Activated CD4-positive, CD25-positive, alpha-beta regulatory T cell treated with anti-CD3 and anti-CD28 coated beads, Interleukin-2, amount 50 U/mL, for 24 hours (primary cell): ENCODE data around the gene ABCB8.
A peak's percentile ranks its signal among the peaks of the same experiment; 100 is the strongest.
"Not testable (repeated sequence)": the region's sequence is repeated elsewhere in the genome, so short reads cannot be mapped to it uniquely, and the experiment has no call there.

Source experiments
- ATAC-seq, 2 donors: fragments of 150-1000 bp; cut with Tn5 transposase; one replicate each; pipeline ENCODE4 v1.10.0; 2021; ENCODE audit warnings: mild to moderate bottlenecking in 1 of 2, moderate library complexity in 1 of 2

Gene ABCB8

DNA sequence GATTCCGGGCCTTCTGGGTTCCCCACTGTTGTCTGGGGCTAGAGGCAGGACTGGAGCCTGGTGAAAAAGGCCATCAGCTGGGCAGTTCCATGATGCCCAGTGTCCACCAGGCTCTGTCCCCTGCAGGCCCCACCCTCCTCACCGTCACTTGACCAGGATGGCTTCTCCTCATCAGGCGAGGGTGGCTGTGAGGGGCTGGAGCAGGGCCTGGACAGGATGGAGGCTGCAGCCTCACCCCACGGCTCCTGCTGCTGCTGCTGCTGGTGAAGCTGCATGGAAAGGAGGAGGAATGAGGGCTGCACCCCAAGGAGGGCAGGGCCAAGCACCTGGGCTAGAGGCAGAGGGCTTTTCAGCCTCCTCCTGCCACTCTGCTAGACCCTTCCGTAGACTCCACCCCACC is 12.3 kb upstream of the ABCB8 start:
- ATAC-seq = no peak

DNA sequence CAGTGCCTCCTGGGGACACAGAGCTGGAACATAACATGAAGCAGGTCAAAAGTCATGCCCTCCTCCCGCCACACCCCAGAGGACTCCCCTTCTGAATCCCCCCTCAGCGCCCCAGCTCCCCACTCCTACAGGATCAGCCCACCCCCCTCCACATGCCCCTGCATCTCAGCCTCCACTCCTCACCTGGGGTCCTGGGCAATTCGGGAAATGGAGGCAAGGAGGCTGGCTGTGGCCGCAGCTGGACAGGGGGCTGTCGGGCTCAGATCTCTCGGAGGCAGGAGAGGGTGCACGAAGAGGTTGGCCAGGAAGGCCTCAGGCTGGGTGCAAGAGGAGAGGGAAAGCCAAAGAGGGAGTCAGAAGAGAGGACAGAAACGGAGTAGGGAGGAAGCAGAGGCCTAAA is 11.7 kb upstream of the ABCB8 start:
- no peak for ATAC-seq

DNA sequence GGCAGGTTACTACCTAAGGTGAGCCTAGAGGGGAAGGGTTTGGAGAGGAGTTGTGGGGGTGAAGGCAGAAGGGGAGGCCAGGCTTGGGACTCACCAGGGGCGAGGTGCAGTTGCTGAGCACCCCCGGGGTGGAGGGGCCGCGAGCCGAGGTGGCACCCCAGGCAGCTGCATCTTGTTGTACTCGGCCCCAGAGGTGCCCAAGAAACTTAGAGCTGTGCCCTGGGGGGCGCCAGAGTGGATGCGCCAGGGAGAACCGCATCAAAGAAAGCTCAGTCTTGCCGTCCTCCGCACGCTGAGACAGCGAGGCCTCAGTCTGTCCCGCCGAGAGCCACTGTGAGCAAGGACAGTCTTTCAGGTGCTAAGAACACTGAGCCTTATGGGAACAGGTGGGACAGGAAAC is 11.3 kb upstream of the ABCB8 start:
- no peak for ATAC-seq

DNA sequence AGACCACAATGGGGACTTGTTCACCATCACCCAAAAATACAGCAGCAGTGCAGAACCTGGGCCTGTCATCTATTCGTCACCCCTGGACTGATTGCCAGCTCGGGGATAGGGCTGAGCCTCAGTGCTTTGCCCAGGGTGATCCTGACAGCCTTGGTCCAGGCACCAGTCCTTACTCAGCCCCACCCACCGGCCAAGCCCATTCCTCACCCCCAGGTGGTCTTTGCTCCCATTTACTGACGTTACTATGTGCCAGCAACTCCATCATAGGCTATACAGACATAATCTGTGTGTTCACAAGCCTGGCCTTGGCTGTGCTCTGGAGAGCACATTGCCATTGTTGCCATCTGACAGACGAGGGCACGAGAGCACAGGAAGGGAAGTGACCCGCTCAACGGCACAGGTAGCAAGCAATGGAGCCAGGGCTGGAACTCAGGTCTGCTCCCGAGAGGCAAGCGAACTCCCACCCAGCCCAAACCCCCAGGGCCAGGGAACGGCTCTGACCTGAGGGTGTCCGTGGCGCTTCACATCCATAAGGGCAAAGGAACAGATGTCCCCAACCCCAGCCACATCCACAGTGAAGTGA is 10.8 kb upstream of the ABCB8 start:
- ATAC-seq = no peak

DNA sequence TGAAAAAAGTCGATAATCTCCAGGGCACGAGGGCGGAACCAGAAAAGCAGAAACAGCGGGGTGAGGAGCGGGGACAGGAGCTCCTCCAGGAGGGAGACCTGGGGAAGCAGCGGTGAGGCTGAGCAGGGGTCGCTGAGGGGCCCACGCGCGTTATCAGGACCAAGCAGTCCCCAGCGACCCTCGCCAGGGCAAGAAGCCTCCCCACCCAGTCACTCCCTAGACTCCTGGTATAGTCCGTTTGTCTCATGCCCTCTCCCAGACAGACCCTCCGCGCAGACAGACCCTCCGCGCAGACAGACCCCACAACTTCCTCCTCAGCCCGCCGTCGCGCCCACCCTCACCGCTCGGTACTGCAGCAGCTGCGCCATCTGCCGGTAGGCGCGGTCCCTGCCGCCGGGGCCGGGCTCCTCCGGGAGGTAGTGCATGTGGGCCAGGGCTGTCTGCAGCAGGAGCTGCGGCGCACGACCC is 10.3 kb upstream of the ABCB8 start:
- peak; percentile 71 to 72 for ATAC-seq

DNA sequence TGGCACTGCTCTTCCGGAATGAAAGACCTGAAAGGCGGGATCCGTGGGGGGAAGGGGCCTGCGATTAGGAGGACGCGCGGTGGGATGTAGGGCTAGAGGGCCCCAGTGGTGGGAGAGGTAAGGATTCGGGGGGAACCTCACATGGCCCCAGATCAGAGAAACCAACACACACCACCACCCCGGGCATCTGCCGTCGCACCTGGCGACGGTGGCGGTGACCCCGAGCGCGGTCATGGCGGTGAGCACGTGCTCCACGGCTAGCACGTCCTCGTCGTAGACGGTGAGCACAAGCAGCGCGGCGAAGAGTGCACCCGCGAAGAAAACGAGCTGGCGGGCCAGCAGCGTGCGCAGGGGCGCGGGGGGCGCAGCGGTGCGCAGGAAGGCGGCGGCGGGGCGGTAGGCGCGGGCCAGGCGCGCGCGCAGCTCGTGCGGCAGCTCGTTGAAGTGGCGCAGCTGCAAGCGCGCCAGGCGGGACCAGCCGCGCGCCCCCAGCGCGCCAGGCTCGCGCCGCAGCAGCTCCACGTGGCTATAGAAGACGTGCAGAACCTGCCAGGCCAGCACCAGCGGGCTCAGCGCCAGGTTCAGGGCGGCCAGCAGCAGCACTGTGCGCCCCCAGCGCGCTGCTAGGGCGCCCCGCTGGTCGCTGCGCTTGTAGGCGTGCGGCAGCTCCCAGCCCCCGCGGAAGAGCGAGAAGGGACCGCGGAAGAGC is 9.7 kb upstream of the ABCB8 start:
- peak; percentile 43 to 49 for ATAC-seq

DNA sequence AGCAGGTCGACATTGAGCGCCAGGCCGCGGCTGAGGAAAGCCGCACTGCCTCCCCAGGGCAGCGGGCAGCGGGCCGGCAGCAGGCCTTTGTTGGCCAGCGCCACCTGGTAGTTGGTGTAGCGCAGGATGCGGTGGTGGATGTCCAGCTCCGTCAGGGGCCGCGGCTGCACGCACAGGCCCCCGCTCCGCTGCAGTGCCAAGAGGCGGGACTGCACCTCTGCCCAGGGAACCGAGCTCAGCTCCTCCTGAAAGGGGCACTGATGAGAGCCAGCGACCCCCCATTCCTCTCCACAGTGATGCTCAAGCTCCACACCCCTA is 9.2 kb upstream of the ABCB8 start:
- no peak for ATAC-seq

DNA sequence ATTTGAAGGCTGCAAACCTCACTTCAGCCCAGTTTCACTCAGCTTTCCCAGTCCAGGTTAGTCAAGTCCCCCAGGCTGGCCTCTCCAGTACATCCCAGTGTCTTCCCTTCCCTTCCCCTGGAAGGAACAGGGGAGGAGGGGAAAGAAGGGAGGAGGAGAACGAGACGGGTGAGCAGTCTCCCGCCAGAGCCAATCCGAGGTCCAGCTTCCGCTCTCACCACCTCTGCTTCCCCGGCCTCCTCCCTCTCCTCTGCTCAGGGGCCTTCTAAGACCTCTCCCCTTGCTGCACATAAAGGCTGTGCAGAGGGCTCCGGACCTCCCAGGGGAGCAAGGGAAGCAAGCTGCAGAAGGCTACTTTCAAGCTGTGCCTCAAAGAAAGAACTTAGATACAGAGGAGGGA is 8.0 kb upstream of the ABCB8 start:
- ATAC-seq = no peak

DNA sequence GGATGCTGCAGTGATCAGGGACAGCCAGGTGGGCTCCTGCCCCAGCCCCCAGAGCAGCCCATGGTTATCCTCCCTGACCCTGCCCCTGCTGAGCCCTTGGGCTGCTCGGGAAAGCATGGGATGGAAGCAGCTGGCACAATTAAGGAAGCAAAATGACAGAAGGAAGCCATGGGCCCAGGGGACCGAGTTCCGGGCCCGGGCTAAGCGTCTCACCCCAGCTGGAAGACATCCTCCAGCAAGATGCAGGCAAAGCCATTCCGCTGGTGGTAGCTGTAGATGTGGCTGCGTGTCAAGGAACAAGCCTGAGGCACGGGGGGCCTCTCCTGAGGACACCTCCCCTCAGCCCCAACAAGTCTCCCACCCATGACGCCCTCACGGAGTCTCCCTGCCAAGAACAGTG is 5.0 kb upstream of the ABCB8 start:
- no peak for ATAC-seq

DNA sequence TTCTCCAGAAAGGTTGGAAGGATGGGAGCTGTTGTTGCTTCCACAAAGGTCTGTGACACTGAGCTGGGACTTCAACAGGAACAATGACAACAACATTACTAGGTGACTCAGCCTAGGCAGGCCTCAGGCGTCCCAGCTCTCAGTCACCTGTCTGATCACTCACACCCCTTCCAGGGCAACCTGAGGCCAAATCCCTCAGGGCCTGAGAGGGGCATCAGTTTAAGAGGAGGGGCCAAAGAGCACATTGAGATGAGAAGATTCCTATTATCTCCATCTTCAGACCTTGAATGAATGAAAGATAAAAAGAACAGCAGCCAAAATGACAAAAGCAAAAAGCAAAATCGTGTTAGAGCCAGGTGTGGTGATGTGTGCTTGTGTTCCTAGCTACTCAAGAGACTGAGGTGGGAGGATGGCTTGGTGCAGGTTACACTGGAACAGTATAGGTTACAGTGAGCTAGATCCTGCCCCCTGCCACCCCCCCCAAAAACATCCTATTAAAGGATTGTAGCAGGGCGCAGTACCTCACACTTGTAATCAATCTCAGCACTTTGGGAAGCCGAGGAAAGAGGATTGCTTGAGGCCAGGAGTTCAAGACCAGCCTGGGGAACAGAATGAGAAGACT is 3.7 kb upstream of the ABCB8 start, which contains the start of gene ATG9B:
Gene ATG9B, minus strand, starts transcription at position 60 of the 622 bp plus-strand sequence. CDS start 71 bp downstream, outside the sequence.
- ATAC-seq = no peak

DNA sequence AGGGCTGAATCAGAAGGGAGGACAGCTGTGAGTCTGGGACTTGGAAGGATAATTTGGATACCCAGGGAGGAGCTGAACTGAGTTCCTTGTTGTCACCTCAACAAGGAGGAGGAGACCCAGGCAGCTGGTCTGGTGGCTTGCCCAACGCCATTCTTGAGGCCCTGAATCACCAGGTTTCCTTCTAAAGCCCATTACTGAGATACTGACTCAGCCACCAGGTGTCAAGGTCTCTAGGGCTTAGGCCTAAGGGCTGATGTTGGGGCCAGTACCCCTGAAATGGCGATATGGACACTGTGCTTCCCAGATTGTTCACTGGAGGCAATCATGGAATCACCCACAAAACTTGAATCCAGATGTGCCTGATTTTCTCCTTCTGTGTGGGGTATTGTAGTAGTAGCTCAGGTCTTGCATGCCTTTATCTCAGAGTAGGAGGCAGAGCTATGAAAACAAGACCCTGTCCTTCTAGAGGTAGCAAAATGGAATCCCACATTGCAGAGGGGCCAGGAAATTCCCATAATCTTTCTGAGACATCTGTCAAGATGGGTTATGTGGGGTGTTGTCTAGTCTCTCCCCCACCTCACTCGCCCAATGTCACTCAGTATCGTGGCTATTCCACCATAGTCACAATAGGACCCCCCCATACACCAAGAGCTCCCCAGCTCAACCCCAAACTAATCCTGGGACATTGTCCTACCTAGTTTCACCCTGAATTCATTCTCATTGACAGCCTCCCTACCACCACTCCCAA is 2.2 kb upstream of the ABCB8 start:
- no peak for ATAC-seq

DNA sequence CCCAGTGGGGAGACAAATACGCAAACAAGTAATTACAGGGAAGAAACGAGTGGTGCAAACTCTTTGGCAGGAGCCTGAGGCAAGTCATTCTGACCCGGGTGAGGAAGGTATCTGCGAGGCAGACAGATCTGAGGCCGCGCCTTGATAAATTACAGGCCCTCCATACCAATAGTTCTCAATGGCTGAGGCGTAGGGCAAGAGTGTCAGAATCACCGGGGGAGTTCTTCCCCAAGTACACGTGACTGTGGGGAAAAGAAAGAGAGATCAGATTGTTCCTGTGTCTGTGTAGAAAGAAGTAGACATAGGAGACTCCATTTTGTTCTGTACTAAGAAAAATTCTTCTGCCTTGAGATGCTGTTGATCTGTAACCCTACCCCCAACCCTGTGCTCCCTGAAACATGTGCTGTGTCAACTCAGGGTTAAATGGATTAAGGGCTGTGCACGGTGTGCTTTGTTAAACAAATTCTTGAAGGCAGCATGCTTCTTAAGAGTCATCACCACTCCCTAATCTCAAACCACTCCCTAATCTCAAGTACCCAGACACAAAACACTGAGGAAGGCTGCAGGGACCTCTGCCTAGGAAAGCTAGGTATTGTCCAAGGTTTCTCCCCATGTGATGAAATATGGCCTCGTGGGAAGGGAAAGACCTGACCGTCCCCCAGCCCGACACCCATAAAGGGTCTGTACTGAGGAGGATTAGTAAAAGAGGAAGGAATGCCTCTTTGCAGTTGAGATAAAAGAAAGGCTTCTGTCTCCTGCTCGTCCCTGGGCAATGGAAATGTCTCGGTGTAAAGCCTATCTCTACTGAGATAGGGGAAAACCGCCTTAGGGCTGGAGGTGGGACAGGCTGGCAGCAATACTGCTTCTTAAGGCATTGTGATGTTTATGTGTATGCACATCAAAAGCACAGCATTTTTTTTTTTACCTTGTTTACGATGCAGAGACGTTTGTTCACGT is 1.2 kb upstream of the ABCB8 start:
- not testable (repeated sequence) for ATAC-seq

DNA sequence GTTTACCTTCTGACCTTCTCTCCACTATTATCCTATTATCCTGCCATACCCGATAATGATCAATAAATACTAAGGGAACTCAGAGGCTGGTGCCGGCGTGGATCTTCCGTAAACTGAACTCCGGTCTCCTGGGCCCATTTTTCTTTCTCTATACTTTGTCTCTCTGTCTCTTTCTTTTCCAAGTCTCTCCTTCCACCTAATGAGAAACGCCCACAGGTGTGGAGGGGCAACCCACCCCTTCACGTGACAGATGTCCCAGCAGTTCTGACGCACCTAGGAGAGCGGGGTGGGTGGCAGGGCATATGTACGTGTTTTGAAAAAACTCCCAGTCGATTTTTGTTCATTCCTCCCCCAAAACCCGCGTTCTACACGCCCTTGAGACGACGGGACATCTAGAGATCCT is 521 bp upstream of the ABCB8 start:
- peak in 1 of 2 donors; percentile 2 for ATAC-seq

DNA sequence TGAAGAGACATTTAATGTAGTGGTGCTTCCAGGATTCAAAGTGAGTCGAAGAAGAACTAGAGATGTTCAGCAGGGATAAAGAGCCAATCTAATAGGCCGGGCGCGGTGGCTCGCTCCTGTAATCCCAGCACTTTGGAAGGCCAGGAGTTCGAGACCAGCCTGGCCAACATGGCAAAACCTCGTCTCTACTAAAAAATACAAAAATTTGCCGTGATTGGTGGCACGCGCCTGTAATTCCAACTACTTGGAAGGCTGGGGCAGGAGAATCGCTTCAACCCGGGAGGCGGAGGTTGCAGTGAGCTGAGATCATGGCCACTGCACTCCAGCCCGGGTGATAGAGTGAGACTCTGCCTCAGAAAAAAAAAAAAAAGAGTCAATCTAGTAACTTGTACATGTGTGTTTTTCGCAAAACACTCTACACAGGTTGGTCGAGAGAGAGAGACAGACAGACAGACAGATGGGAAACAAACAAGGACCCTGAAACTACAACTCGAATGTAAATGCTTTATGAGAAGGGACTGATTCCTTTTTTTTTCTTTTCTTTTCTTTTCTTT is 775 bp downstream of the ABCB8 start:
- ATAC-seq = no peak

DNA sequence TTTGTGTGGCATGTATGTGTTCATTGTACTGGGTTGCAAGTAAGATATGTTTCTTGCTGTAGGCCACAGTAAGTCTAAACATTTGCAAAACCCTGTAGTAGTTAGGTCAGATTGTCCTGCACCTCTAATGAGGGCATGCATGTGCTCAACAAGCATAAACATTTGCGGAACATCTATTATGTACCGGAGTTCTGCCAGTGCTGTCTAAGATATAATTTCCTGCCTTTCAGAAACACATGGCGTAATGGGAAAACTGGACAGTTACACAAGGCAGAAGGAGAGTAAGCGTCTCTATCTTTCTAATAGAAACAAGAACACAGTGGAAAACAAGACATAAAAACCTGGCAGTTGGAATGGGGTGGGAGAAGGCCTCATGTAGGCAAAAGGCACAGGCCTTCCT is 2.8 kb downstream of the ABCB8 start:
- ATAC-seq = no peak

DNA sequence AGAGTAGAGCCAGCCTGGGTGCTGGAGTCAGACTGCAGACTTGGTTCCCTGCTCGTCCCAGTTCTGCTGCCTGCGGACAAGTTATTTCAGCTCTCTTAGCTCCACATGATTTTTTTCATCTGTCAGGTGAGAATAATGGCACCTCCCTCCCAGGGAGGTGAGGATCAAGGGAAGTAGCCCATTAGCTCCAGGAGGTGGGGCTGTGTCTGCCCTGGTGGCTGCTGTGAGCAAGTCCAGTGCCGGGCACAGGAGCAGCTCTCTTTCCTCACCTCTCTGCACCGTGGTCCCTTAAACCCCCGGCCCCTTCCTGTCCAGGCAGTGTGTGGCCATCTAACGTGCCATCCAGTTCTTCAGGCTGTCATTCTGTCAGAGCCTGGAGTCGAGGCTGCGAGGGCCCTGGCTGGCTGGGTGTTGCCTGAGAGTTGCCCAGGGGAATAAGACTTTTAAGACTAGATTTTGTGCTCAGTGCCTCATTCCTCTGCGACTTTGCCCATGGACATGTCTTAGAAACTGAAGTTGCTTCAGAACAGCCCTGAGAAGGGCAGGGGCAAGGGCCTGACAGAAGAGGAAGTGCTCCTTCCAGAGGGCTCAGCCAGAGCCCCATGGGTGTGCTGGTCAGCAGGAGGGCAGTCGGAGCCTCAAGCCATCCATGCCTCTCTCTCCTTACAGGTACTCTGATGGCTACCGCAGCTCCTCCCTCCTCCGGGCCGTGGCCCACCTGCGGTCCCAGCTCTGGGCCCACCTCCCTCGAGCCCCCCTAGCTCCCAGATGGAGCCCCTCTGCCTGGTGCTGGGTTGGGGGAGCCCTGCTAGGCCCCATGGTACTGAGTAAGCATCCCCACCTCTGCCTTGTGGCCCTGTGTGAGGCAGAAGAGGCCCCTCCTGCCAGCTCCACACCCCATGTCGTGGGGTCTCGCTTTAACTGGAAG is 5.0 kb downstream of the ABCB8 start:
- ATAC-seq = no peak

DNA sequence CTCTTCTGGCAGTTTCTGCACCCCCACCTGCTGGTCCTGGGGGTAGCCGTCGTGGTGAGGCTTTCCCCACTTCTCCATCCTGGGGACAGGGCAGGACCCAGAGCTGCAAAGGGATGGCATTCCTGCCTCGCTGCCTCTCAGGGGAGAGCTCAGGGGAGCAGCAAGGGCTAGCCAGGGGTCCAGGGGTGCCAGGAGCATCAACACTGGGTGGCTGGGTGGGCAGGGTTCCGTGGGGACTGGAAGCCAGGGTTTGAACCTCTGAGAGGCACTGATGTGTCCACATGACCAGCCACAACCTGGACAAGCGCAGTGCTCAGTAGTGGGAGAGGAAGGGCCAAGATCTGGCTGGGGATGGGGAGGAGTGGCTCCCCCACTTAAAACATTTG is 5.6 kb downstream of the ABCB8 start:
- no peak for ATAC-seq

DNA sequence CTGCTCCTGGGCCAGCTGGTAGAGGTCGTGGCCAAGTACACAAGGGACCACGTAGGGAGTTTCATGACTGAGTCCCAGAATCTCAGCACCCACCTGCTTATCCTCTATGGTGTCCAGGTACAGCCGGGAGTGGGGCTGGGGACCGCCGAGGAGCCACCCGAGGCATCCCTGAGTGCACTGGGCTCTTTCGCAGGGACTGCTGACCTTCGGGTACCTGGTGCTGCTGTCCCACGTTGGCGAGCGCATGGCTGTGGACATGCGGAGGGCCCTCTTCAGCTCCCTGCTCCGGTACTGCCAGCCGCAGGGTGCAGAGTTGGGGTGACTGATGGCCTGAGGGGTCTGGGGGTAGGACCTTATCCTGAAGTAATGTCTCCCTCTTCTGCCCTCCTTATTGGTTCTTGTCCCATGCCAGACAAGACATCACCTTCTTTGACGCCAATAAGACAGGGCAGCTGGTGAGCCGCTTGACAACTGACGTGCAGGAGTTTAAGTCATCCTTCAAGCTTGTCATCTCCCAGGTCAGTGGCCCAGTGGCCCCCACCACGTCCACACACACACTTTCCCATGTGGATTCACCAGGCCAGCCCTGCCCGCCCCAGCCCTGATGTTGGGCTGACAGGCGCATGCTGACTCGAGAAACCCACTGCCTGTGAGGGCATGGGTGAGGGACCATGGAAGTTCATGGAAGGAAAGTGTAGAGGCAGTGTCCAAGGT is 6.2 kb downstream of the ABCB8 start:
- ATAC-seq = no peak

DNA sequence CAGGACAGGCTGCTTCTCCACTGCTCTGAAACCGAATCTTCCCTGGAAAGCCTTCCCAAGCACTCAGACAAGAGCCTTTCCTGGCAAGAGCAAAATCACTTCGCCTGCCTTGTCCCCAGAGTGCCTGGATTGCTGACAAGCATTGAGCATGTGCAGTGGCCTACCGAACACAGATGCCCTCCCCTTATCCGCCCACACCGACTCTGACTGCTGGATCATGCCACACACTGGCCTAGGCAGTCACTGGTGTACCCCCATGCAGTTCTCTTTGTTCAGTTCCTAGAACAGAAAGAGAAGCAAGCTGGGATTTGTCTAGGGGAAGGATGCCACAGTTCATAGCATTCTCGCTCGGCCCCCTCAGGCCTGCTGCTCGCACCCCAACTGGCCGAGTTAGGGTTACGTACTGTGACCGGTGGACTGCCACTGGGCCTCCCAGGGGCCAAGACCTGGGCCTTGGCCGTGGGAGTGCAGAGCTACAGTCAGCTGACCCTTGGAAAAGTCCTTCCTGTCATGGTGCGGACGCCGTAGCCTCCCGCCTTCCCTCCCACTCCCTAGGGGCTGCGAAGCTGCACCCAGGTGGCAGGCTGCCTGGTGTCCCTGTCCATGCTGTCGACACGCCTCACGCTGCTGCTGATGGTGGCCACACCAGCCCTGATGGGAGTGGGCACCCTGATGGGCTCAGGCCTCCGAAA is 6.9 kb downstream of the ABCB8 start:
- ATAC-seq = no peak

DNA sequence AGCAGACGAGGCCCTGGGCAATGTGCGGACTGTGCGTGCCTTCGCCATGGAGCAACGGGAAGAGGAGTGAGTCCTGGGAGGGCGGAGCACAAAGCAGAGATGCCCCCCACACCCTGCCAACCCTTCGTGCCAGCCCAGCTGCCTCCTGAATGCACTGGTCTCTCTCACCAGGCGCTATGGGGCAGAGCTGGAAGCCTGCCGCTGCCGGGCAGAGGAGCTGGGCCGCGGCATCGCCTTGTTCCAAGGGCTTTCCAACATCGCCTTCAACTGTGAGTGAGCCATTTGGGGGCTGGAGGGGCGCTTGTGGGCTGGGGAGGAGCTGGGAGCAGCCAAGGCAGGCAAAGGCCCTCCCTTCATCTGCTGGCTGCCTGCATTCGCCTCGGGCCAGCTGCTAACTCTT is 7.7 kb downstream of the ABCB8 start:
- no peak for ATAC-seq
